Measurements from ENCODE around the gene PACRG.

DNA sequence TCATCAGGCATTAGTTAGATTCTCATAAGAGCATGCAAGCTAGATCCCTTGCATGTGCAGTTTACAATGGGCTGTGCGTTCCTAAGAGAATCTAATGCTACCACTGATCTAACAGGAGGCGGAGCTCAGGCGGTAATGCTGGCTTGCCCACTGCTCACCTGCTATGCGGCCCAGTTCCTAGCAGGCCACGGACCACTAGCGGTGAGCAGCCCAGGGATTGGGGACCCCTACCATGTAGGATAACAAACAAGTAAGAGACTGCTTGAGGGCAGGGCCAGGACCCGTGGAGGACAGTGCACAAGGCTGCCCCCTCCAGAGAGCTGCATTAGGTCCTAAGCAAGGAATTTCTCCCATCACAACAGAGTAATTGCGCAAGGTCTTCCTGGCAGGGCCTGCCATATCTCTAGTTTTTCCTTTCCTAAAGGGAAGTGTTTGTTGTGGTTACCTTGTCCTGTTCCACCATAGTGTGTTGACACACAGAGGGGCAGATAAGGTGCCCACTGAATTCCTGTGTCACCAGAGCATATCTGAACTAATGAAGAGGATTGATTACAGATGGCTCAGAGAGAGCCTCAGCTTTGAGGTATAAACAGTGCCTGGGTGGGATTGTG, 58.0 kb downstream of the PACRG start:
- TF ChIP-seq, protein P1, sequence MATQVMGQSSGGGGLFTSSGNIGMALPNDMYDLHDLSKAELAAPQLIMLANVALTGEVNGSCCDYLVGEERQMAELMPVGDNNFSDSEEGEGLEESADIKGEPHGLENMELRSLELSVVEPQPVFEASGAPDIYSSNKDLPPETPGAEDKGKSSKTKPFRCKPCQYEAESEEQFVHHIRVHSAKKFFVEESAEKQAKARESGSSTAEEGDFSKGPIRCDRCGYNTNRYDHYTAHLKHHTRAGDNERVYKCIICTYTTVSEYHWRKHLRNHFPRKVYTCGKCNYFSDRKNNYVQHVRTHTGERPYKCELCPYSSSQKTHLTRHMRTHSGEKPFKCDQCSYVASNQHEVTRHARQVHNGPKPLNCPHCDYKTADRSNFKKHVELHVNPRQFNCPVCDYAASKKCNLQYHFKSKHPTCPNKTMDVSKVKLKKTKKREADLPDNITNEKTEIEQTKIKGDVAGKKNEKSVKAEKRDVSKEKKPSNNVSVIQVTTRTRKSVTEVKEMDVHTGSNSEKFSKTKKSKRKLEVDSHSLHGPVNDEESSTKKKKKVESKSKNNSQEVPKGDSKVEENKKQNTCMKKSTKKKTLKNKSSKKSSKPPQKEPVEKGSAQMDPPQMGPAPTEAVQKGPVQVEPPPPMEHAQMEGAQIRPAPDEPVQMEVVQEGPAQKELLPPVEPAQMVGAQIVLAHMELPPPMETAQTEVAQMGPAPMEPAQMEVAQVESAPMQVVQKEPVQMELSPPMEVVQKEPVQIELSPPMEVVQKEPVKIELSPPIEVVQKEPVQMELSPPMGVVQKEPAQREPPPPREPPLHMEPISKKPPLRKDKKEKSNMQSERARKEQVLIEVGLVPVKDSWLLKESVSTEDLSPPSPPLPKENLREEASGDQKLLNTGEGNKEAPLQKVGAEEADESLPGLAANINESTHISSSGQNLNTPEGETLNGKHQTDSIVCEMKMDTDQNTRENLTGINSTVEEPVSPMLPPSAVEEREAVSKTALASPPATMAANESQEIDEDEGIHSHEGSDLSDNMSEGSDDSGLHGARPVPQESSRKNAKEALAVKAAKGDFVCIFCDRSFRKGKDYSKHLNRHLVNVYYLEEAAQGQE (IDR thresholded peaks at IDR 0.05; ENCODE audit: insufficient read depth in 1 of 2, low read depth in 2 of 2, low read length in 2 of 2): no peak
- TF ChIP-seq TAF1 (IDR thresholded peaks at IDR 0.05; ENCODE audit: borderline replicate concordance, insufficient read depth, low read length) (no peak), SIN3A (IDR thresholded peaks at IDR 0.05; ENCODE audit: borderline replicate concordance, insufficient read depth, low read length) (no peak), POLR2AphosphoS5 (IDR thresholded peaks at IDR 0.05; ENCODE audit: low read depth, low read length) (no peak)
